Muscle layer of colon (tissue), 2 donors: ENCODE data around the gene FGD1.

Experiments used
- H3K27ac ChIP-seq: one replicate; pipeline ENCODE4 v1.7.0; 2013; ENCODE audit warnings: low read depth, mild to moderate bottlenecking, low read length, moderate library complexity
- H3K27me3 ChIP-seq, 2 donors: one replicate each; pipeline ENCODE4 v1.7.0; 2013; ENCODE audit warnings: low read length in 2 of 2, mild to moderate bottlenecking in 2 of 2; ENCODE audit not compliant: insufficient read depth in 2 of 2, control insufficient read depth in 1 of 2
- H3K36me3 ChIP-seq: one replicate; pipeline ENCODE4 v1.7.0; 2013; ENCODE audit warnings: mild to moderate bottlenecking, low read length; ENCODE audit not compliant: insufficient read depth
- H3K4me1 ChIP-seq: one replicate; pipeline ENCODE4 v1.7.0; 2013; ENCODE audit warnings: mild to moderate bottlenecking, low read length; ENCODE audit not compliant: insufficient read depth
- H3K4me3 ChIP-seq, 2 donors: one replicate each; pipeline ENCODE4 v1.7.0; 2013; ENCODE audit warnings: low read length in 2 of 2, low read depth in 1 of 2, mild to moderate bottlenecking in 1 of 2, moderate library complexity in 1 of 2
- H3K9ac ChIP-seq: one replicate; pipeline ENCODE4 v1.7.0; 2013; ENCODE audit warnings: low read length
- H3K9me3 ChIP-seq: one replicate; pipeline ENCODE4 v1.7.0; 2013; ENCODE audit warnings: mild to moderate bottlenecking, low read length
- donor health status: abdominal sarcoma.
- donor health status: Adenocarcinoma of cecum.

FGD1 gene

DNA sequence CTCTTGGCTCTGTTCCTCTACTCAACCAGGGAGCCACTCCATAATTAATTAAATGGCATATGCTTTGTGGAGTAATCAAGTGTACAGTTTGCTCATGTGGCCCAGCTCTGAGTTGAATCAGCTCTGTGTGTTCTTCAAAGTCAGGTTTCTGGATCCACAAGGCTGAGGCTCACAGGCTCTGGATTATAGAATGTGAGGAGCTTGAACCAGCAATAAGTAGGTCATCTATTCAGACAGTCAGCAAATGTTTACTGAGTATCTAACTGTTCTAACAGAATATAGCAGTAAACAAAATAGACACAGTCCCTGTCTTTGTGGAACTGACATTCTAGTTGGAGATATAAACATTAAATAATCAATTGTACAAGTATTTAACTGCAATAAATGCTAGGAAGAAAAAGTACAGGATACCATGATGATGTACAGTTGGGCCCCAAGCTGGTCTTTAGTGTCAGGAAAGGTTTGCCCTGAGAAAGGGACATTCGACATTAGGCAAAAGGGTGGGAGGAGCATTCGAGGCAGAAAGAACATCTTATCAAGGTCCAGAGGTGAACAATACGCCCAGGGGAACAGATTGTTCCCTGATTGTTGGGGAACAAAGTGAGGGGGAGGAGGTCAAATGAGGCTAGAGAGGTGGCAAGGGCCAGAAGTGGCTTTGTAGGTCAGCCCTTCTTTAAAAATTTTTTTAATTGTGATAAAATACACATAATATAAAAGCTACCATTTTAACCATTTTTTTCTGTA lies 76.3 kb downstream of the FGD1 start:
- Histone ChIP-seq H3K9me3 (no peaks in the 10 kb centered on the region), H3K4me3 (no peak overlapping the region), H3K27ac (no peak overlapping the region), H3K9ac (no peak overlapping the region), H3K27me3 (peaks cover 4 to 6% of the 10 kb centered on the region in 2 donors), H3K36me3 (no peaks in the 10 kb centered on the region), H3K4me1 (no peaks in the 10 kb centered on the region)

DNA sequence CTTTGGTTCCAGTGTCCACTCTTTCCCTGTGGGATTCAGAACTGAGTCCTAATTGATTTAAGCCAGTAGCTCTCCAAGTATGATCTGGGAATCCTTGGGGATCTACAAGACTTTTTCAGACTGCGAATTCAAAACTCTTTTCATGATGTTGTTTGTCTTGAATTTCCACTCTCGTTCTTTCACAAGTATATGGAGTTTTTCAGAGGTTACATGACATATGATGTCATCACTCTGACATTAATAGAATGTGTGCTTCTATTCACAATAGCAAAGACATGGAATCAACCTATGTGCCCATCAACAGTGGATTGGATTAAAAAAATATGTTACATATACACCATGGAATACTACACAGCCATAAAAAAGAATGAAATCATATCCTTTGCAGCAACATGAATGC lies 79.1 kb downstream of the FGD1 start:
- no peaks in the 10 kb centered on the region for H3K36me3 ChIP-seq
- H3K4me1 ChIP-seq = no peaks in the 10 kb centered on the region
- peaks cover 4 to 6% of the 10 kb centered on the region in 2 donors for H3K27me3 ChIP-seq
- no peak overlapping the region for H3K4me3 ChIP-seq
- H3K27ac ChIP-seq = no peak overlapping the region
- H3K9me3 ChIP-seq = no peaks in the 10 kb centered on the region
- H3K9ac ChIP-seq = no peak overlapping the region

DNA sequence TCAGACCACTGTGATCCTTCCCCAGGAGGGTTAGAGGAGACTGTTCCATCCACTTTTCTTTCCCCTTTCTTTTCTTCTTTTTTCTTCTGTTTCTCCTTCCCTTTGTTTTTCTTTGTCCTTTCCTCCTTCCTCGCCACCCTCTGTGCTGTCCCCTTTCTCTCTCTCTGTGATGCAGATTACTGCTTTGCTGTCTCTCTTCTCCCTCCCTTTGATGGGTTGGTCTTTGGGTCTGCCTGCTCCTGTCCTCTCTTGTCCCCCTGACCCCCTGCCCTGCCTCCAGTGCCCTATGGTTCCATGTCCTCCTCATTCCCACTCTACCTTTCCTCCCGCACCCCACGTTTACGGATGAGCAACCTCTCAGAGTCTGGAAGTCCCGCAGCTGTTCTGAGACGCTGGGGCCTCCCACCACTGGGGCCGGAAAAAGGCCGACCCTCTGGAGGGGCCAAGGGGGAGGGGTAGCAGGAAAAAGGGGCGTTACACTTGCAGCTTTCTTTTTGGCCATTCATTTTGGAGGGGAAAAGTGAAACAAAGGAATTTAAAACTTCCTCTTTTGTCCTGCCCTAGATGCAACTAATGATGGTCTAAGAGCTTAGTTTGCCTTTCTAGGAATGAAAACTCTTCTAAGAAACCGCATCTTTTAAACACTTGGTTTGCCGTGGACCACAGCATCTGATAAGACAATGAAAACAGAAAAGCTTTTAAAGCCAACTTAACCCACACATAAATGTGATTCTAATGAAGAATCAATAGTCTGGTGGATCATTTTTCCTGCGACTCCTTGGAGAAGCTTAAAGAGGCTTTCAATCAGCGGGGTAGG lies 80.3 kb downstream of the FGD1 start:
- H3K27me3 ChIP-seq = peaks cover 4 to 6% of the 10 kb centered on the region in 2 donors
- H3K27ac ChIP-seq = no peak overlapping the region
- H3K9me3 ChIP-seq = no peaks in the 10 kb centered on the region
- no peaks in the 10 kb centered on the region for H3K36me3 ChIP-seq
- H3K4me3 ChIP-seq = no peak overlapping the region
- no peak overlapping the region for H3K9ac ChIP-seq
- no peaks in the 10 kb centered on the region for H3K4me1 ChIP-seq

DNA sequence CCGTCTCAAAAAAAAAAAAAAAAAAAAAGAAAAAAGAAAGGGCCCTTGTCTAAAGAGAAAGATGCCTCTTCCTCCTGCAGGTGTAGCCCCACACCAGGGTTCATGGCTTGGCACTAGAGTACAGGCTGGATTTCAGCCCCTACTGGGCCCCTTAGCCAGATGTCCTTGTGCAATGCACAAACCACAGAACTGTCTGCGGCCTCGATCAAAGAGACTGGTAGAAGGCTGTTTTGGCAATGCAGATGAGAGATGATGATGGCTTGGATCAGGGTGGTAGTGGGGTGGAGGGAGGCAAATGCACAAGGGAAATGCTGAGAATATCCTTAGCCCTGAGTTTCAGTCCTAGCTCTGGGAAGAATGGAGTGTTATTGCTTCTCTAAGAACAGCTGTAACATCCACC lies 82.3 kb downstream of the FGD1 start:
- no peaks in the 10 kb centered on the region for H3K4me1 ChIP-seq
- H3K27me3 ChIP-seq = peaks cover 4 to 6% of the 10 kb centered on the region in 2 donors
- no peaks in the 10 kb centered on the region for H3K36me3 ChIP-seq
- H3K9ac ChIP-seq = no peak overlapping the region
- H3K27ac ChIP-seq = no peak overlapping the region
- no peaks in the 10 kb centered on the region for H3K9me3 ChIP-seq
- H3K4me3 ChIP-seq = no peak overlapping the region

DNA sequence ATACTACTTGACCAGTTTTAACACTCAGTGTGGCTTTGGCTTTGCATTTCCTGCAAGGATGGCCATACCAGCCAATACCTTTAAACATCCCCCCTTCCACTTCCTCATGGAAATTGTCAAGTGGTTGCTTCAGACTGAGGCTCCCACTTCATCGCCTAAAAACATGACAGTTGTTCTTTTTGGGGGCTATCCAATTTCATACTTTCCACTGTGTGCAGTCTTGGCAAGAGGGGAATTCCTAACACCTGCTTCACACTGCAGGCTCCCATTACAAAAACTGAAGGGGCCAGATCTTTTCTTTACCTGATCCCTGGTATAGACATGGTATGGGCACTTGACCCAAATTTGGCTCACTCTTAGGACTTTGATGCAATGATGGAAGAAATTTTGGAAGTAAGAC lies 84.3 kb downstream of the FGD1 start:
- Histone ChIP-seq H3K4me1 (no peaks in the 10 kb centered on the region), H3K4me3 (no peak overlapping the region), H3K27ac (no peak overlapping the region), H3K36me3 (no peaks in the 10 kb centered on the region), H3K9me3 (no peaks in the 10 kb centered on the region), H3K9ac (no peak overlapping the region), H3K27me3 (peaks cover 4 to 6% of the 10 kb centered on the region in 2 donors)

DNA sequence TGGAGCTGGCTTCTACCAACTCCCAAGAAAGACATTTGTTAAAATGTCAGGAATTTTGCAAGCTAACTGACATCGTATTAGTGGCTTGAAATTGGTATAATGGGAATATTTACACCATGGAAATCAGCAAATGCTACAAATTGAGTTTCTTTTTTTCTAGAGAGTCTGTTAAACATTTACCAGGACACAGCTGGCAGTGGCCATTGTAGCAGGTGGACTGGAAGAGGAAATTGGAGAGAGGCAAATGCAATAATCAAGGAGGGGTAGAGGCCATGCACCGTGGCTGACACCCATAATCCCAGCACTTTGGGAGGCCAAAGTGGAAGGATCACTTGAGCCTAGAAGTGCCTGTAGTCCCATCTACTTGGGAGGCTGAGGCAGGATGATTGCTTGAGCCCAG lies 88.8 kb downstream of the FGD1 start:
- no peaks in the 10 kb centered on the region for H3K27me3 ChIP-seq
- H3K36me3 ChIP-seq = no peaks in the 10 kb centered on the region
- H3K27ac ChIP-seq = no peak overlapping the region
- H3K4me1 ChIP-seq = no peaks in the 10 kb centered on the region
- H3K9me3 ChIP-seq = no peaks in the 10 kb centered on the region
- H3K4me3 ChIP-seq = no peak overlapping the region
- no peak overlapping the region for H3K9ac ChIP-seq

DNA sequence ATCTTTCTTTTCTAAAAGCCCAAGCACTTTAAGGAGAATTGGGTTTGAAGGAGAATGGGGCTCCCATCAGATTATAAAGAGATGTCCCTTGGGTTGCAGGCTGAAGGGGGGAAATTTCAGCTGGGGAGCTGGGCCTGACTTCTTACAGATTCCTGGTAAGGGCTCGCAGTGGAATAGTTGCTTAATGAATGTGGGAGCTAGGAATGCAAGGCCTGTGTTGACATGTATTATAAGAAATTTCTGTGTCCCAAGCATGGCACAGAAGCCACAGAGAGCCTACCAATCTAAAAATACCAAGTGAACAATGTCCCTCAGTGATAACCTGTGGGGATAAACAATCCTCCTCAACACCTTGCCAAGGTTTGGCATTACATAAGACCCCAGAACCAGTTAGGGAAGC lies 98.9 kb downstream of the FGD1 start:
- Histone ChIP-seq H3K36me3 (no peaks in the 10 kb centered on the region), H3K27me3 (no peaks in the 10 kb centered on the region), H3K4me3 (no peak overlapping the region), H3K9ac (no peak overlapping the region), H3K27ac (no peak overlapping the region), H3K9me3 (no peaks in the 10 kb centered on the region), H3K4me1 (no peaks in the 10 kb centered on the region)
